Cardiac muscle cell (in vitro differentiated cells and primary cell): ENCODE results near the gene IRAK2. TPM values are rescaled to one million over a fixed set of nuclear protein-coding genes. Genes with fewer than 3 reads are reported as not detected.
A peak's percentile ranks its signal among the peaks of the same experiment; 100 is the strongest.
"Not testable (repeated sequence)": the region's sequence is repeated elsewhere in the genome, so short reads cannot be mapped to it uniquely, and the experiment has no call there.

ENCODE experiments used
- DNase-seq, 2 donors: peaks; one replicate each; pipeline versions ENCODE4 v3.0.0 to v3.0.0-alpha.2; 2010 to 2017; ENCODE audit warnings: low read depth in 1 of 2, low spot score in 1 of 2
- H3K27ac ChIP-seq: fragments of 200-600 bp; sonication (generic); 2 replicates; pipeline ENCODE4 v1.5.1; 2016
- H3K27me3 ChIP-seq: fragments of 200-600 bp; sonication (generic); 2 replicates; pipeline ENCODE4 v1.6.0; 2016; ENCODE audit warnings: control low read depth
- H3K36me3 ChIP-seq: fragments of 200-600 bp; sonication (generic); 2 replicates; pipeline ENCODE4 v1.5.1; 2016; ENCODE audit warnings: control low read depth
- H3K4me1 ChIP-seq: fragments of 200-600 bp; sonication (generic); 2 replicates; pipeline ENCODE4 v1.8.1; 2017; ENCODE audit warnings: low read depth, mild to moderate bottlenecking, mixed run types
- H3K4me3 ChIP-seq: fragments of 200-600 bp; sonication (generic); 2 replicates; pipeline ENCODE4 v1.5.1; 2016; ENCODE audit warnings: mild to moderate bottlenecking
- H3K9me3 ChIP-seq: fragments of 200-600 bp; sonication (generic); 2 replicates; pipeline ENCODE4 v1.5.1; 2017; ENCODE audit warnings: low read depth, mild to moderate bottlenecking, control low read depth
- polyA plus RNA-seq: library from polyadenylated mRNA; unstranded; fragments of >200 nt; fragmentation: Nextera tagmentation; extraction: Ambion mirVana; gene quantifications from 2 replicates; pipeline ENCODE4 v1.2.1, GENCODE V29; 2016
- total RNA-seq: library from RNA; depleted of rRNA; stranded (reverse); fragments of >200 nt; gene quantifications from 2 replicates; pipeline ENCODE4 v1.2.3, GENCODE V29; 2016
- TF ChIP-seq, protein P1 (sequence below): IDR thresholded peaks from 2 replicates; pipeline ENCODE4 v1.5.1; 2012; ENCODE audit warnings: low read depth, mild to moderate bottlenecking, low read length

The IRAK2 gene
- total and polyA plus RNA-seq, 2 experiments from 2014 or later: 1.1 to 2.1 TPM

GRCh38 chr3:10162185-10162584 is 2.5 kb upstream of the IRAK2 start:
- H3K4me1 ChIP-seq: no peaks in the 10 kb centered on the region
- DNase-seq: no peak
- H3K27me3 ChIP-seq: no peaks in the 10 kb centered on the region
- no peaks in the 10 kb centered on the region for H3K36me3 ChIP-seq
- H3K9me3 ChIP-seq: no peaks in the 10 kb centered on the region
- no peak overlapping the region for H3K4me3 ChIP-seq
- H3K27ac ChIP-seq: no peak overlapping the region
- TF ChIP-seq, protein P1, sequence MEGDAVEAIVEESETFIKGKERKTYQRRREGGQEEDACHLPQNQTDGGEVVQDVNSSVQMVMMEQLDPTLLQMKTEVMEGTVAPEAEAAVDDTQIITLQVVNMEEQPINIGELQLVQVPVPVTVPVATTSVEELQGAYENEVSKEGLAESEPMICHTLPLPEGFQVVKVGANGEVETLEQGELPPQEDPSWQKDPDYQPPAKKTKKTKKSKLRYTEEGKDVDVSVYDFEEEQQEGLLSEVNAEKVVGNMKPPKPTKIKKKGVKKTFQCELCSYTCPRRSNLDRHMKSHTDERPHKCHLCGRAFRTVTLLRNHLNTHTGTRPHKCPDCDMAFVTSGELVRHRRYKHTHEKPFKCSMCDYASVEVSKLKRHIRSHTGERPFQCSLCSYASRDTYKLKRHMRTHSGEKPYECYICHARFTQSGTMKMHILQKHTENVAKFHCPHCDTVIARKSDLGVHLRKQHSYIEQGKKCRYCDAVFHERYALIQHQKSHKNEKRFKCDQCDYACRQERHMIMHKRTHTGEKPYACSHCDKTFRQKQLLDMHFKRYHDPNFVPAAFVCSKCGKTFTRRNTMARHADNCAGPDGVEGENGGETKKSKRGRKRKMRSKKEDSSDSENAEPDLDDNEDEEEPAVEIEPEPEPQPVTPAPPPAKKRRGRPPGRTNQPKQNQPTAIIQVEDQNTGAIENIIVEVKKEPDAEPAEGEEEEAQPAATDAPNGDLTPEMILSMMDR: no peak

- H3K36me3 ChIP-seq, H3K4me1 ChIP-seq, H3K27ac ChIP-seq, H3K9me3 ChIP-seq, DNase-seq, H3K27me3 ChIP-seq: not testable (repeated sequence)
- H3K4me3 ChIP-seq: peak overlapping the region; percentile 52
Measured at GRCh38 chr3:10164201-10164545, 546 bp upstream of the IRAK2 start.

DNA sequence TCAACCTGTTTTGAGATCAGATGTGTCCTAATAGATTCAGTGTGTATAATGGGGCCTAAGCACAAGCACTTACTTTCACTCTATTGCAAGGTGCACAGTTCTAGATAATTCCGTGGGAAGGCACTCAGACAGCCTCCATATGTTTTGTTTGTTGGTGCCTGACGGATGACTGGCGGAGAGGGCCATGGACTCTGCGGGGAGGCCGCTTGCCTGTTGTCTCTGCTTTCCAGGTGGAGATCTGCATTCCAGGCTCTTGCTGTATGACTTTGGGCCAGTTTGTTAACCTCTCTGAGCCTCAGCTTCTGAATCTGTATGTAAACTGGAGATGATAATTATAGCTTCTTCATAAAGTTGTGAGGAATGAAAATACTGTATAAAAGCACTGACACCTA is 1.5 kb downstream of the IRAK2 start:
- no peaks in the 10 kb centered on the region for H3K36me3 ChIP-seq
- TF ChIP-seq, protein P1: no peak
- DNase-seq: no peak
- H3K27me3 ChIP-seq: no peaks in the 10 kb centered on the region
- no peak overlapping the region for H3K27ac ChIP-seq
- H3K4me3 ChIP-seq: no peak overlapping the region
- H3K4me1 ChIP-seq: no peaks in the 10 kb centered on the region
- no peaks in the 10 kb centered on the region for H3K9me3 ChIP-seq

- H3K4me1 ChIP-seq: no peaks in the 10 kb centered on the region
- no peak overlapping the region for H3K4me3 ChIP-seq
- no peaks in the 10 kb centered on the region for H3K36me3 ChIP-seq
- no peaks in the 10 kb centered on the region for H3K27me3 ChIP-seq
- no peaks in the 10 kb centered on the region for H3K9me3 ChIP-seq
- no peak overlapping the region for H3K27ac ChIP-seq
- TF ChIP-seq, protein P1: peak; percentile 18
- DNase-seq: no peak
Measured at GRCh38 chr3:10169000-10169496, 4.3 kb downstream of the IRAK2 start.

- no peak for DNase-seq
Measured at GRCh38 chr3:10170915-10171478, 6.3 kb downstream of the IRAK2 start.

More at GRCh38 chr3:10170915-10171478, 6.3 kb downstream of the IRAK2 start:
- H3K36me3 ChIP-seq: no peaks in the 10 kb centered on the region
- no peaks in the 10 kb centered on the region for H3K9me3 ChIP-seq
- H3K27ac ChIP-seq: no peak overlapping the region
- no peaks in the 10 kb centered on the region for H3K4me1 ChIP-seq
- H3K27me3 ChIP-seq: no peaks in the 10 kb centered on the region
- TF ChIP-seq, protein P1: no peak
- no peak overlapping the region for H3K4me3 ChIP-seq
